Measurements from ENCODE around the gene GTF2F2. TPM values are rescaled to one million over a fixed set of nuclear protein-coding genes. Genes with fewer than 3 reads are reported as not detected.

The GTF2F2 gene
- total RNA-seq, 4 donors from 2014 or later: 24.5 to 35.0 (median 30.5) TPM

DNA sequence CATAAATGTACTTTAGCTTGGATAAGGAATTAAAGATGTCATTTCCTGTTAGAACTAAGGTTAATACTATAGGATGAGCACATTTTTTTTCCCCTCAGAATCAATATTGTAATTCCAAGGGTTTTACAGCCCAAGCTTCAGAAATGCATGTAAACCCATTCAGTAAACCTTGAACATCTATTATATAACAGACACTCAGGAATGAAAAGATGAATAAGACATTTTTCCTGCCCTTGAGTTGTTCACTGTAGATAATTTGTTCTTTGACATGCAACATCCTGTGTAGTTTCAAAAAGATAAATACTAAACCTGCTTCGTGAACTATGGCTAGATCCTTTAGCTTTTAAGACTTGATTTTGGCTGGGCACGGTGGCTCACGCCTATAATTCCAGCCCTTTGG lies 102.2 kb downstream of the GTF2F2 start:
- no peaks in the 10 kb centered on the region for H3K9me3 ChIP-seq
- WGBS: 89% methylated on average over 3 of the region's 3 CpGs
- H3K27ac ChIP-seq: no peak overlapping the region
- no peak for DNase-seq (ENCODE audit: low spot score in 2 of 2)
- H3K27me3 ChIP-seq: no peaks in the 10 kb centered on the region
- TF ChIP-seq POLR2AphosphoS5 (IDR thresholded peaks at IDR 0.05) (no peak), POLR2A (IDR thresholded peaks at IDR 0.05) (no peak), EP300 (IDR thresholded peaks at IDR 0.05) (no peak)
- TF ChIP-seq, protein P1, sequence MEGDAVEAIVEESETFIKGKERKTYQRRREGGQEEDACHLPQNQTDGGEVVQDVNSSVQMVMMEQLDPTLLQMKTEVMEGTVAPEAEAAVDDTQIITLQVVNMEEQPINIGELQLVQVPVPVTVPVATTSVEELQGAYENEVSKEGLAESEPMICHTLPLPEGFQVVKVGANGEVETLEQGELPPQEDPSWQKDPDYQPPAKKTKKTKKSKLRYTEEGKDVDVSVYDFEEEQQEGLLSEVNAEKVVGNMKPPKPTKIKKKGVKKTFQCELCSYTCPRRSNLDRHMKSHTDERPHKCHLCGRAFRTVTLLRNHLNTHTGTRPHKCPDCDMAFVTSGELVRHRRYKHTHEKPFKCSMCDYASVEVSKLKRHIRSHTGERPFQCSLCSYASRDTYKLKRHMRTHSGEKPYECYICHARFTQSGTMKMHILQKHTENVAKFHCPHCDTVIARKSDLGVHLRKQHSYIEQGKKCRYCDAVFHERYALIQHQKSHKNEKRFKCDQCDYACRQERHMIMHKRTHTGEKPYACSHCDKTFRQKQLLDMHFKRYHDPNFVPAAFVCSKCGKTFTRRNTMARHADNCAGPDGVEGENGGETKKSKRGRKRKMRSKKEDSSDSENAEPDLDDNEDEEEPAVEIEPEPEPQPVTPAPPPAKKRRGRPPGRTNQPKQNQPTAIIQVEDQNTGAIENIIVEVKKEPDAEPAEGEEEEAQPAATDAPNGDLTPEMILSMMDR (IDR thresholded peaks at IDR 0.05): no peak
- no peaks in the 10 kb centered on the region for H3K36me3 ChIP-seq
- no peak overlapping the region for H3K4me3 ChIP-seq
- H3K4me1 ChIP-seq: peaks cover 18% of the 10 kb centered on the region

GRCh38 chr13:45222919-45223318 lies 102.6 kb downstream of the GTF2F2 start:
- 89% methylated on average over 1 of the region's 1 CpG for WGBS

GRCh38 chr13:45224176-45224575 lies 103.9 kb downstream of the GTF2F2 start:
- Histone ChIP-seq H3K9me3 (no peaks in the 10 kb centered on the region), H3K36me3 (no peaks in the 10 kb centered on the region), H3K27me3 (no peaks in the 10 kb centered on the region), H3K4me1 (peaks cover 18% of the 10 kb centered on the region), H3K27ac (no peak overlapping the region), H3K4me3 (no peak overlapping the region)
- TF ChIP-seq EP300 (IDR thresholded peaks at IDR 0.05) (no peak), POLR2AphosphoS5 (IDR thresholded peaks at IDR 0.05) (no peak), POLR2A (IDR thresholded peaks at IDR 0.05) (no peak)
- TF ChIP-seq, protein P1 (IDR thresholded peaks at IDR 0.05): no peak
- no peak for DNase-seq (ENCODE audit: low spot score in 2 of 2)

More at GRCh38 chr13:45222919-45223318, 102.6 kb downstream of the GTF2F2 start:
- TF ChIP-seq, protein P1 (IDR thresholded peaks at IDR 0.05): no peak
- TF ChIP-seq POLR2AphosphoS5 (IDR thresholded peaks at IDR 0.05) (no peak), POLR2A (IDR thresholded peaks at IDR 0.05) (no peak), EP300 (IDR thresholded peaks at IDR 0.05) (no peak)
- Histone ChIP-seq H3K4me1 (peaks cover 18% of the 10 kb centered on the region), H3K36me3 (no peaks in the 10 kb centered on the region), H3K27me3 (no peaks in the 10 kb centered on the region), H3K4me3 (no peak overlapping the region), H3K9me3 (no peaks in the 10 kb centered on the region), H3K27ac (no peak overlapping the region)
- no peak for DNase-seq (ENCODE audit: low spot score in 2 of 2)

DNA sequence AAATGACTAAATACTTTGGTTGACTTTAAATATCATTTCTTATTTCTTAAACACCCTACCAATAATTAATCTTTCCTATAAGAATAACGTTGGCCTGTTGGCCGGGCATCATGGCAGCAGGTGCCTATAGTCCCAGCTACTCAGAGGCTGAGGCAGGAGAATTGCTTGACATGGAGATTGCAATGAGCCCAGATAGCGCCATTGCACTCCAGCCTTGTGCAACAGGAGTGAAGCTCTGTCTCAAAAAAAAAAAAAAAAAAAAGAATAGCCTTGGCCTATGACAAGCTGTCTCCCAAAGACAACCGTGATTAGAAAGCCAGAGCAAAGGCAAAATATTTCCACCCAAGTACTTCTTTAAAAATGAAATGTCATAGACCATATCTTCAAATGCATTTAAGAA lies 105.1 kb downstream of the GTF2F2 start:
- H3K27ac ChIP-seq: no peak overlapping the region
- no peak for DNase-seq (ENCODE audit: low spot score in 2 of 2)
- H3K9me3 ChIP-seq: no peaks in the 10 kb centered on the region
- 91% methylated on average over 4 of the region's 4 CpGs for WGBS
- no peaks in the 10 kb centered on the region for H3K27me3 ChIP-seq
- TF ChIP-seq EP300 (IDR thresholded peaks at IDR 0.05) (no peak), POLR2A (IDR thresholded peaks at IDR 0.05) (no peak), POLR2AphosphoS5 (IDR thresholded peaks at IDR 0.05) (no peak)
- TF ChIP-seq, protein P1 (IDR thresholded peaks at IDR 0.05): no peak
- H3K36me3 ChIP-seq: no peaks in the 10 kb centered on the region
- peaks cover 6% of the 10 kb centered on the region for H3K4me1 ChIP-seq
- no peak overlapping the region for H3K4me3 ChIP-seq

DNA sequence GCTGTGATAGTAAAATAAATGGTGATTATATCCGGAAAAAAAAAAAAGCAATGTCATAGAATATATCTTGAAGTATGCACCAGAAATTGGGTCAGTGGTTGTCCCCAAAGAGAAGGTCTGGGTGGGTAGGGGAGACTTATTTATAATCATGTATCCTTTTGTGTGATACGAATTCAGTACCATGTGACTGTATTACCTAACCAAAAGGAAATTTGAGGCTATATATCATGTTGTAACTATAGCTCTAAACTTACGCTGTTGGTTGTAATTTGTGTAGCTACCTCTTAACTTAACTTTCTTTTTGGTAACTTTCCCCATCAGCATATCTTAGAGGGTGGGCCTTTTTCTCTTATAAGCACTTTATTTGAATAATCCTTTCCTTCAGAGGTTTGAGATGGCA lies 105.7 kb downstream of the GTF2F2 start:
- no peak for DNase-seq (ENCODE audit: low spot score in 2 of 2)
- H3K9me3 ChIP-seq: no peaks in the 10 kb centered on the region
- H3K27me3 ChIP-seq: no peaks in the 10 kb centered on the region
- TF ChIP-seq POLR2AphosphoS5 (IDR thresholded peaks at IDR 0.05) (no peak), POLR2A (IDR thresholded peaks at IDR 0.05) (no peak)
- TF ChIP-seq, protein P1 (IDR thresholded peaks at IDR 0.05): no peak
- H3K36me3 ChIP-seq: no peaks in the 10 kb centered on the region
- 81% methylated on average over 3 of the region's 3 CpGs for WGBS
- H3K27ac ChIP-seq: no peak overlapping the region
- no peak overlapping the region for H3K4me3 ChIP-seq
- H3K4me1 ChIP-seq: peaks cover 4% of the 10 kb centered on the region
